ENCODE results near the gene CHST3. TPM values are rescaled to one million over a fixed set of nuclear protein-coding genes. Genes with fewer than 3 reads are reported as not detected.
"Not testable (repeated sequence)": the region's sequence is repeated elsewhere in the genome, so short reads cannot be mapped to it uniquely, and the experiment has no call there.

The CHST3 gene
- polyA plus RNA-seq, 1 donor (not counting 4 experiments of a cell fraction or from before 2014, with no cell fraction given) = 12.0 TPM

DNA sequence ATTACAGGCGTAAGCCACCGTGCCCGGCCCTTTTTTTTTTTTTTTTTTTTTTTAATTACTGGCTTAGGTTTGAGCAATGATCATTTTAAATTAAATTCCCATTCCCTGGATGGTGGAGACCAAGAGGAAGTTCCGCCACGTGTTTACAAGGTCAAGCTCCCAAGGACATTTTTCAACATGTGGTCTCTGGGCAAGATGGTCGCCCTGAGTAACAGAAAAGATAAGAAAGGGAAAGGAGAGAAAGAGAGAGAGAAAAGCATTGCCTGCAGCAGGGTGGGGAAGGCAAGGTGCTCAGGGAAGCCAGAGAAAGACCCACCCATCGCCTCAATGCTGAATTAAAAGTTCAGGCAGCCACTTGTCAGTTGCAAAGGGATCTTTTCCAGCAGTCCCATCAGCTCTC, 45.2 kb upstream of the CHST3 start:
- H3K9me1 ChIP-seq (ENCODE audit: control insufficient read depth, extremely low read depth, insufficient read depth, low read length) = no peaks in the 10 kb centered on the region
- peak overlapping the region; percentile 83 for H3K27ac ChIP-seq (ENCODE audit: control insufficient read depth, insufficient read depth, low read length)
- H4K20me1 ChIP-seq (ENCODE audit: control insufficient read depth, extremely low read depth, insufficient read depth, low read length) = no peaks in the 10 kb centered on the region
- no peak for TF ChIP-seq EZH2 (IDR thresholded peaks at IDR 0.05; ENCODE audit: low read length)
- TF ChIP-seq, protein P1, sequence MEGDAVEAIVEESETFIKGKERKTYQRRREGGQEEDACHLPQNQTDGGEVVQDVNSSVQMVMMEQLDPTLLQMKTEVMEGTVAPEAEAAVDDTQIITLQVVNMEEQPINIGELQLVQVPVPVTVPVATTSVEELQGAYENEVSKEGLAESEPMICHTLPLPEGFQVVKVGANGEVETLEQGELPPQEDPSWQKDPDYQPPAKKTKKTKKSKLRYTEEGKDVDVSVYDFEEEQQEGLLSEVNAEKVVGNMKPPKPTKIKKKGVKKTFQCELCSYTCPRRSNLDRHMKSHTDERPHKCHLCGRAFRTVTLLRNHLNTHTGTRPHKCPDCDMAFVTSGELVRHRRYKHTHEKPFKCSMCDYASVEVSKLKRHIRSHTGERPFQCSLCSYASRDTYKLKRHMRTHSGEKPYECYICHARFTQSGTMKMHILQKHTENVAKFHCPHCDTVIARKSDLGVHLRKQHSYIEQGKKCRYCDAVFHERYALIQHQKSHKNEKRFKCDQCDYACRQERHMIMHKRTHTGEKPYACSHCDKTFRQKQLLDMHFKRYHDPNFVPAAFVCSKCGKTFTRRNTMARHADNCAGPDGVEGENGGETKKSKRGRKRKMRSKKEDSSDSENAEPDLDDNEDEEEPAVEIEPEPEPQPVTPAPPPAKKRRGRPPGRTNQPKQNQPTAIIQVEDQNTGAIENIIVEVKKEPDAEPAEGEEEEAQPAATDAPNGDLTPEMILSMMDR (optimal IDR thresholded peaks at IDR 0.05 in 1 of 3, IDR thresholded peaks at IDR 0.05 in 1 of 3, conservative IDR thresholded peaks at IDR 0.05 in 1 of 3; ENCODE audit: extremely low read depth in 1 of 3, insufficient read depth in 2 of 3, low read length in 3 of 3) = no peak
- peak overlapping the region; percentile 39 for H3K9ac ChIP-seq (ENCODE audit: control insufficient read depth, extremely low read depth, insufficient read depth, low read length)
- H3K27me3 ChIP-seq (ENCODE audit: control insufficient read depth, extremely low read depth, insufficient read depth, low read length) = no peaks in the 10 kb centered on the region
- H3K9me3 ChIP-seq (ENCODE audit: control insufficient read depth, low read depth, low read length) = no peaks in the 10 kb centered on the region
- peaks cover 42% of the 10 kb centered on the region for H3K4me1 ChIP-seq (ENCODE audit: control insufficient read depth, extremely low read depth, insufficient read depth, low read length)
- H3K4me3 ChIP-seq (ENCODE audit: control insufficient read depth in 2 of 3, extremely low read depth in 1 of 3, insufficient read depth in 2 of 3, low read depth in 1 of 3, low read length in 3 of 3) = peak overlapping the region in 1 of 3 experiments; percentile 2
- H2AFZ ChIP-seq (ENCODE audit: control insufficient read depth, low read length) = peak overlapping the region; percentile 90
- FAIRE-seq (no peak), DNase-seq (ENCODE audit: low read depth, low spot score) (no peak)
- no peaks in the 10 kb centered on the region for H3K79me2 ChIP-seq (ENCODE audit: control insufficient read depth, insufficient read depth, low read length)
- H3K36me3 ChIP-seq (ENCODE audit: control insufficient read depth in 2 of 2, extremely low read depth in 1 of 2, insufficient read depth in 2 of 2, low read length in 2 of 2) = no peaks in the 10 kb centered on the region
- dilution Hi-C loops (cut with MboI; ENCODE audit: extremely low pct_ligation_motif_present, low sequenced_read_pairs) = no loop called here
- H3K4me2 ChIP-seq (ENCODE audit: control insufficient read depth, extremely low read depth, insufficient read depth, low read depth, low read length) = peak overlapping the region; percentile 50

DNA sequence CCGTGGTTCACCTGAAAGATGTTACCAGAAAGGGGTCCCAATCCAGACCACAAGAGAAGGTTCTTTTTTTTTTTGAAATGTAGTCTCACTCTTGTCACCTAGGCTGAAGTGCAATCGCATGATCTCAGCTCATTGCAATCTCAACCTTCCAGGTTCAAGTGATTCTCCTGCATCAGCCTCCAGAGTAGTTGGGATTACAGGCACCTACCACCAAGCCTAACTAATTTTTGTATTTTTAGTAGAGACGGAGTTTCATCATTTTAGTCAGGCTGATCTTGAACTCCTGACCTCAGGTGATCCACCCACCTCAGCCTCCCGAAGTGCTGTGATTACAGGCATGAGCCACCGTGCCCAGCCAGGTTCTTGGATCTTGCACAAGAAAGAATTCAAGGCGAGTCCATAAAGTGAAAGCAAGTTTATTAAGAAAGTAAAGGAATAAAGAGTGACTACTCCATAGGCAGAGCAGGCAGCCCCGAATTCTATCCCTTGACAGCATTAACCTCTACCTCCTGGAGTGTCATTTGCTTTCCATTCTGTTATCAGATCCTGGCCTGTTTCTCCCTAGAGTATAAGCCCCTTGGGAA, 44.1 kb upstream of the CHST3 start:
- H3K36me3 ChIP-seq (ENCODE audit: control insufficient read depth in 2 of 2, extremely low read depth in 1 of 2, insufficient read depth in 2 of 2, low read length in 2 of 2); DNase-seq (ENCODE audit: low read depth, low spot score); H3K27me3 ChIP-seq (ENCODE audit: control insufficient read depth, extremely low read depth, insufficient read depth, low read length); H3K79me2 ChIP-seq (ENCODE audit: control insufficient read depth, insufficient read depth, low read length); FAIRE-seq; H3K9me1 ChIP-seq (ENCODE audit: control insufficient read depth, extremely low read depth, insufficient read depth, low read length); H4K20me1 ChIP-seq (ENCODE audit: control insufficient read depth, extremely low read depth, insufficient read depth, low read length); dilution Hi-C loops (cut with MboI; ENCODE audit: extremely low pct_ligation_motif_present, low sequenced_read_pairs); H3K9me3 ChIP-seq (ENCODE audit: control insufficient read depth, low read depth, low read length): not testable (repeated sequence)
- peaks cover 42% of the 10 kb centered on the region for H3K4me1 ChIP-seq (ENCODE audit: control insufficient read depth, extremely low read depth, insufficient read depth, low read length)
- H3K9ac ChIP-seq (ENCODE audit: control insufficient read depth, extremely low read depth, insufficient read depth, low read length) = peak overlapping the region; percentile 30
- H3K27ac ChIP-seq (ENCODE audit: control insufficient read depth, insufficient read depth, low read length) = peak overlapping the region; percentile 83
- H2AFZ ChIP-seq (ENCODE audit: control insufficient read depth, low read length) = peak overlapping the region; percentile 68
- peak overlapping the region; percentile 50 for H3K4me2 ChIP-seq (ENCODE audit: control insufficient read depth, extremely low read depth, insufficient read depth, low read depth, low read length)
- peak overlapping the region in 2 of 3 experiments; percentile 2 to 19 for H3K4me3 ChIP-seq (ENCODE audit: control insufficient read depth in 2 of 3, extremely low read depth in 1 of 3, insufficient read depth in 2 of 3, low read depth in 1 of 3, low read length in 3 of 3)

Data from keratinocyte (primary cell).